Cardiac fibroblast (primary cell): ENCODE results near the gene ISYNA1.

Experiments
- DNase-seq, 2 donors: peaks; one replicate each; pipeline versions ENCODE4 v3.0.0 to v3.0.0-alpha.2; 2010; ENCODE audit warnings: low read depth in 2 of 2
- H3K4me3 ChIP-seq, 2 donors: replicated peaks in 1 of 2; 1 replicate in 1 of 2; 2 replicates in 1 of 2; pipeline ENCODE4 v1.5.1; 2011; ENCODE audit warnings: low read depth in 2 of 2, low read length in 2 of 2, mild to moderate bottlenecking in 2 of 2, moderate library complexity in 1 of 2
- CTCF ChIP-seq: IDR thresholded peaks from one replicate; pipeline ENCODE4 v1.5.1; 2011; ENCODE audit warnings: low read depth, mild to moderate bottlenecking, low read length, inconsistent platforms

Gene ISYNA1

GRCh38 chr19:18431351-18432197, 6.4 kb downstream of the ISYNA1 start:
- TF ChIP-seq CTCF, result no peak
- H3K4me3 ChIP-seq, result no peak overlapping the region
- DNase-seq, result no peak

GRCh38 chr19:18430417-18431144, 7.4 kb downstream of the ISYNA1 start:
- no peak for TF ChIP-seq CTCF
- H3K4me3 ChIP-seq, result no peak overlapping the region
- no peak for DNase-seq

DNA sequence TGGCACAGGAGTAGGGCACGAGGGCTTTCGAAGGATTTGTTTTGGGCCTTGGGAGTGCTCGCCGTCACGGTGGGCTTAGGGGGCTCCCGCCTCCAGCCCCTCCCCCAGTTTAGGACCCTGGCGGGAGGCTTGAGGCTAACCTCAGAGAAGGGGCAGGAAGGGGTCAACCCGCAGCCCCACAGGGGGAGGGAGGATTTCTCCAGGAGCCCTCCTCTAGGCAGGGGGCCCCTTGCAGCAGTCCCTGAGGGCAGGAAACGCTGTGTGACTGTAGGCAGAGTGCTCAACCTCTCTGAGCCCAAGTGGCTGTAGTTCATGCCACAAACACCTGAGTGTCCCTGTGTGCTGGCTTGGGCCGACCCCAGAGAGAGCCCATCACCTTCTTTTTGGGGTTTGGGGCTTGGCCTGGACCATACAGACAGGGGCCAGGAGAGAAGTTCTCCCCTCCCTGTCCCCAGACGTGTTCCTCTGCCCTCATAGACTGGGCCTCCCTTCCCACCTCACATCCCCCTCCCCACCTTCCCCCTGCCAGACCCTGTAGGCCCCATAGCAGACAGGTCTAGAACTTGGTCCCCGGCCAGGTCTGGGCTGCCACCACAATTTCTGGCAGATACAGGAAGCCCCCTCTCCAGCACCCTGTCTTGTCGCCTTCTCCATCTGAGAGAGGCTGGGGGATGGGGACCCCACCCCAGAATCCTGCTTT, 8.1 kb downstream of the ISYNA1 start:
- TF ChIP-seq CTCF, result no peak
- DNase-seq, result no peak
- H3K4me3 ChIP-seq, result no peak overlapping the region

DNA sequence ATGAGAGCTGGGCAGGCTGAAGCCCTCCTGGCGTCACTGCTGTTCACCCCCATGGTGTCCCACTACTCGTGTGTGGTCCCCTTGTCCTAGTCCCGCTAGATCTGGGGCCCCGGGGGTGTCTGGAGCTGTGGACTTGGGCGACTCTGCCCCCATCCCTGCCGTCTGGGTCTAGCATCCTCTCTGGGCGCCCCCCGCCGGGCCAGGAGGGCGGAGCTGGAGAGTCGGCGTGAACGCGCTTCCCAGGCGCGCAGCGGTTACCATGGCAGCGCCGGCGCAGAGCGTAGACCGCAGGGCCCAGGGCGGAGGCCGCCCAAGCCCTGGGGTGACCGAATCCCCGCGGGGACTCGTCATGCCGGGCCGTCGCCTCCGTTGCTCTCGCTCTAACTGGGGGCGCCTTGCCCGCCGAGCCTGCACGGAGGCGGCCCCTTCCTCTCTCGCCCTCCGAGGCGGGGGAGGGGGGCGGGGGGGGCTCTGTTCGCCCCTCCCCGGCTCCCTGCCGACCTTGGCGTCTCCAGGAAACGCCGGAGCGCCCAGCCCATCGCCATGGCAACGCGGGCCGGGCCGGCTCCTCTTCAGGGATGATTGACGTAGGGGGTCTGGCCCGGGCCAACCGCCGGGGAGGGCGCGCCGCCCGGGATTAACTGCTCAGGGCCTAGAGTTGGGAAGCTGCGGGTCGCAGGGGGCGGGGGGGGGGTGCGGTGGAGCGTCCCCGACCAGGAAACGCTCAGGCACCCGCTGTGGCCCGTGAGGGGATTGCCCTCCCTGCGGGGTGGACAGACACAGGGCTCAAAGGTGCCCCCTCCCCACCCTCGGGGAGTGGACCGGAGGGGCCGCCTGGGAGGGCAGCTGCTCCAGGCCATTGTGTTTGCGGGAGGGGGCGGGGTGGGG, 8.9 kb downstream of the ISYNA1 start:
- TF ChIP-seq CTCF, result no peak
- H3K4me3 ChIP-seq, result peak overlapping the region in 1 of 2 donors; percentile 35

GRCh38 chr19:18428173-18428786, 9.7 kb downstream of the ISYNA1 start:
- H3K4me3 ChIP-seq, result no peak overlapping the region
- DNase-seq, result no peak
- TF ChIP-seq CTCF, result no peak

More for the DNA sequence above, 8.9 kb downstream of the ISYNA1 start:
- peak; percentile 79 to 81 for DNase-seq
